GM21367 (cell line): ENCODE data around the gene MAT2B.
"Not testable (repeated sequence)": the region's sequence is repeated elsewhere in the genome, so short reads cannot be mapped to it uniquely, and the experiment has no call there.

Experiments
- ATAC-seq: cut with Tn5 transposase; IDR thresholded peaks from one replicate; pipeline ENCODE4 v1.9.1; 2021; ENCODE audit not compliant: unreplicated experiment

The MAT2B gene

DNA sequence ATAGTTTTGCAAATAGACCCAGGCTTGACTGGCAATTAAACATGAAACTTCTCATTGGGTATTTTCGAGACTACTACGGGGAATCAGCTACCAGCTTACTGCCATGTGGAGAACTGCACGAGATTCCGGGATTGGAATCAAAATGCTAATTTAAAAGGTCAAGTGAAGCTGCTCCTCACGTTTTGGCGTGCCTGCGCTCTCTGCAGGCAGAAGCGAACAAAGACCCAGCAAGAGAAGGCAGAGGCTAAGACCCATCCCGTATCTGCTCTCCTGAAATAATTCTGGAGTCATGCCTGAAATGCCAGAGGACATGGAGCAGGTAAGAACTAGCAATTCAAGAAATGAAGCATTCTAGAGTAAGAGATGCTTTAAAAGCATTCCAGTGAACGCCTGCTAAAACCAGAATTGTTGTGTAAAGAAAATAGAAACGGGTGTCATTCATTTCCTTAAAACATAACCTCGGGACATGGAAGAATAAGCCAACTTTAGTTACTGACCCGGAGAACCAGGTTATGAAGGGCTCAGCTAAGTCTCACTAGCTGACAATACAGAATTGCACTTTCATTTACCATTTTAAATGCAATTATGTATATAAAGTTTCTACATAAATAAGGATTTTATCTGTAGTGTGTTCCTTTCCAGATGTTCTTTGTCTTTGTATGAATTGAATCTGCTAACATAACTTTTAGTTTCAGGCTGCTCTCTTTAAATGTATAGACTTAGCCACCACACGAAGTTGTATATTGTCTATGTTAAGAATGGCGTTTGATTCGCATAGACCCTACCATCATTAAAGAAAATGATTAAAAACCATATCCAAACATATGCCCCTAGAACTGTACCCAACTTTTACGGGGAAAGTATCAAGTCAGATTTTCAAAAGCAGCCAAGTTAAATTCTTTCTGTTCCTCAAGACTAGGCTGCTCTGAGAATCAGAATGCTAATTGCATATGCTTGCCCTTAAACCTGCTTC, 2.0 kb upstream of the MAT2B start:
- ATAC-seq: no peak

DNA sequence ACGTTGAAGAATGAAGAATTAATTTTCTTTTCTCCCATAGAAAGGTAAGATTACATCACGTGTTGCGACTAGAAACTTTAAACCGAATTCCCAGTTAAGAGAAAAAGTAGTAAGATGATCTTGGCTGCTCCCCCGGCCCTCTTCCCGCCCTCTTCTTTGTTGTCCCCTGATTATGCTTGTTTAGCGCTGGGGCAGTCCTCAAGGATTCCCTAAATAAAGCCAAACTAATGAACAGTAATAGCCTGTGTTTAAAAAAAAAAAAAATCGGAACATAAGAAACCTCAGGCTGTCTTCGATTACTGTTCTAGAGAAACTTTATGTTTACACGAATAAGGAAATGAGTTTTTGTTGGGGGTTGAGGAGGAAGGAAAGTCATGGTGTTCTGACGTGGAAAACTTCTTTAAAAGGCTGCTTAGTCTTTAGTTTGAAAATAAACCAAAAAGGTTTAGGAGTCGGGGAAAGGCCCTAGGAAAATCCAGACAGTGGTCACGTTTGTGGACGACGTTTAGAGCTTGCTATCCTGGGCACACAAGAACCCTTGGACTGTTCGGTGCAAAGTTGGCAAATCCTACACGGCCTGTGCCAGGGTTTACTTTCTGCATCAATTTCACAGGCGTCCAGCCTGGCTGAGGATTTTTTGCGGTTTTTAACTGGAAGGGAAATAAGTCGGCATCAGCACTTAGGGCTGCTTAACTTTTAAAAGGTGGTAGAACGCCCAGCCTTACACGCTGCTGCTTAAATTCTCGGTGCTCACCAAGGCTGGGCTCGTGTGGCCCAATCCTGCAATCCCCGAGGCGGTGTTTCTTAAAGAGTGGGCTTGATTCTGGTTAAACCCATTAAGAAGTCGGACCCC, 1.1 kb upstream of the MAT2B start:
- no peak for ATAC-seq

DNA sequence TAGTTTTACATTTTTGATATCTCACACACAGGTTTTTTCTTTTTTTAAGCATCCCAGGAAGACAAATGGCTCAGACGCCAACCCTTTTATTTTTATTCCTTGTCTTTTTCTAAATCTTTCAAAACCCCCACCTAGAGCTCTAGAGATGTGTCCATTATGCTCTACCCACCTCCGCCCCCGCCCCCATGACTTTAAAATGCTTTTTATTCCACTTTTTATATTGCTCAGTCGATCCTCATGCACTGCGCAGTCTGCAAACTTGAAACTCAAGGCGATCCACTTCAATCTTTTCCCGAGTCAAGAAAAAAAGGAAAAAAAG, 411 bp upstream of the MAT2B start:
- ATAC-seq: no peak

DNA sequence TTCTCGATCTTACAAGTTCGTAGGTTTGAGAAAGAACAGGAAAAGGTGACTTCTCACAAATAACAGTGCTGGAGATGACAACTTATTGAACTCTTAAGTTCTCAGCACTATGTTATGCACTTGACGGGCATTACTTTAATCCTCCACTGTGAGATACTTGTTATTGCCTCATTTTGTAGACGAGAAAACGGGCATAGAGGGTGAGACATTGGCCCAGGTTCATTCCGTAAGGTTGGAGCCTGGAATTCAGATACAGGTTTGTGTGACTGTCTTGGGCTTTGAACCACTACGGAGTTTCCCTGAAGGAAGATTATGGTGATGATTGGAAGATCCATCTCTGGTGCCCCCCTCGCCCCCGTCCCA, 657 bp downstream of the MAT2B start:
- ATAC-seq: peak; percentile 10

DNA sequence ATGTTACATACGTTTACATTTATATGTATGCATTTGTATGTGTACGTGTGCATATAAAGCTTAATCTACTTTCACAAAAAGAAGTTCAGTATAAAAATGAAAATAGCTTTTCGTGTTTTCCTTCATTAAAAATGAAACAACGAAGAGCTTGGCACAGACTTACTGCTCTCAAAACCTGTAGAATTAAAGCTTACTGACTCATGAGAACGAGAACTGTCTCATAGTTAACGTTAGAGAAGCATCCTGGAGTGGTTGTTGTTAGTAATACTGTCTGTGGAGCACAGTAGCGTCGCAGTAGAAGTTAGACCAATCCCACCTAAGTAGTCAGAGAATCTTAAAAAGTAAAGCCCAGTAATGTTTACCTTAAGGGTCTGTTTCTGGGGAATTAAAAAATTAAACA, 1.3 kb downstream of the MAT2B start:
- no peak for ATAC-seq

DNA sequence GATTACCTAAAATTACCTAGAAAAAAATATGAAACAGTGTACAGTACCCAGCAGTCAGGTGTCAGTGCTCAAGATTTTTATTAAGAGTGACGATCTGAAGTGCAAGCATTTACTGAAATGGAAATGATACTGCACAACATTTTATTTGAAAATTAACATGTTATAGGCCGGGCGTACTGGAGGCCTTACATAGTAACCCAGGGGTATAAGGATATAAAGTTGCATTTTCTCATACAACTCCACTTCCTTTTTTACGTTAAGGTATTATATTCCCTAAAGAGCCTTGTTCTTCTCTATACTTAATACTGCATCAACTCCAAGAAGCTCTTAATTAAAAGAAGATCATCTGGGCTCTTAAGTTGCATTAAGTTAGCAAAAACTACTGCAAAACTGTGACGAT, 3.3 kb downstream of the MAT2B start:
- no peak for ATAC-seq

DNA sequence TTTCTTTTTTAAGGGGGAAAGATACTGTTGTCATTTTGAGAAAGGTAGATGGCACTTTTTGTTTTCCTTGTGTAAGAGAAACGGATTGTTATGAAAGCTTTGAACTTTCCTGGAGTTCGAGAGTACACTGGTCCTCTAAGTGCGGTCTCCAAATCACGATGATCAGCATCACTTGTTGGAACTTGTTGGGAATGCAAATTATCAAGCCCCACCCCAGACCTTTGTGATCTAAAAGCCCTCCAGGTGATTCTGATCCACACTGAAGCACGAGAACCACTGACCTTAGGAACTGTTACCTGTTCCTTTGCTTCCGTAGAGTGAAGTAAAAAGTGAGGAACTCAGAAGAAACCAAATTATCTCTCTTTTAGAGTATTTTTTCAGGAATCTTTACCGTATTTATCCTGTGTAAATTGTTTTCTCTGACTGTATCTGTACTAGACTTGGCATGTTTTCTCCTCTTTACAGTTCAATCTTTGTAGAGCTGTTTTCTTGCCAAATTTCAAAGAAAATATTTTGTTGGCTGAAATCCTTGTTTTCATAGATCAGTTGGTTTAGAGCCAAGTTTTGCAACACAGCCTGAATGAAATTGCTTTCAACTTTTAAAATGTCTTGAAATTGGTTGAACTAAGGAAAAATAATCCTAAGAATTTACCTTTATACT, 4.0 kb downstream of the MAT2B start:
- no peak for ATAC-seq

DNA sequence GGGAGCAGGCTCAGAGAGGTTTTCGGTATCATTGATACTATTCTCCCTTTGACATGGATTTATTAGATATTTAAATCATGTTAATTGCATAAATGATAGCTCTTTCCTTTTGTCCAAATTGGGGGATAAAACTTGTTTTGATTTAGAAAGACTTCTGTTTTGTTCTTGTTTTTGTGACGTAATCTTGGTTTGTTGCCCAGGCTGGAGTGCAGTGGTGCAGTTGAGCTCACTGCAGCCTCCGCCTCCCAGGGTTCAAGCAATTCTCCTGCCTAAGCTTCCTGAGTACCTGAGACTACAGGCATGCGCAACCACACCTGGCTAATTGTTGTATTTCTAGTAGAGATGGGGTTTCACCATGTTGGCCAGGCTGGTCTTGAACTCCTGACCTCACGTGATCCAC, 7.1 kb downstream of the MAT2B start:
- ATAC-seq: no peak

DNA sequence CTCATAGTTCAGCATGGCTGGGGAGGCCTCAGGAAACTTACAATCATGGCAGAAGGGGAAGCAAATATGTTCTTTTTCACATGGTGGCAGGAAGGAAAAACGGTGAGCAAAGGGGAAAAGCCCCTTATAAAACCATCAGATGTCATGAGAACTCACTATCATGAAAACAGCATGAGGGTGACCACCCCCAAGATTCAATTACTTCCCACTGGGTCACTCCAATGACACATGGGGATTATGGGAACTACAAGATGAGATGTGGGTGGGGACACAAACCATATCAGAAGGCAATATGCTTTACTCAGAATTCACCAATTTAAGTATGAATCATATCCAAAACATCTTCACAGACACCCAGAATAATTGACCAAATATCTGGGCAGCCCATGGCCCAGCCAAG, 19.7 kb downstream of the MAT2B start:
- no peak for ATAC-seq

DNA sequence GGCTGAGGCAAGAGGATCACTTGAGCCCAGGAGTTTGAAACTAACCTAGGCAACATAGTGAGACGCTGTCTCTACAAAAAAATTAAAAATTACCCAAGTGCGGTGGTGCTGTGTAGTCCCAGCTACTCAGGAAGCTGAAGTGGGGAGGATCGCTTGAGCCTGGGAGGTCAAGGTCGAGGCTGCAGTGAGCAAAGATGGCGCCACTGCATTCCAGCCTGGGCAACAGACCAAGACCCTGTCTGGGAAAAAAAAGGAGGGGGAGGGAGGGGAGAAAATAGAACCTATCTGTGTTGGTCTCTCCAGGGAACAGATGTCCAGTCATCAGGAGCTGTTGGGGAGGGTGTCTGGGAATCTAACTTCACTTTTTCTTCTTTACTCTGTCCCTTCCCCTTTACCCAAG, 24.3 kb downstream of the MAT2B start:
- no peak for ATAC-seq

DNA sequence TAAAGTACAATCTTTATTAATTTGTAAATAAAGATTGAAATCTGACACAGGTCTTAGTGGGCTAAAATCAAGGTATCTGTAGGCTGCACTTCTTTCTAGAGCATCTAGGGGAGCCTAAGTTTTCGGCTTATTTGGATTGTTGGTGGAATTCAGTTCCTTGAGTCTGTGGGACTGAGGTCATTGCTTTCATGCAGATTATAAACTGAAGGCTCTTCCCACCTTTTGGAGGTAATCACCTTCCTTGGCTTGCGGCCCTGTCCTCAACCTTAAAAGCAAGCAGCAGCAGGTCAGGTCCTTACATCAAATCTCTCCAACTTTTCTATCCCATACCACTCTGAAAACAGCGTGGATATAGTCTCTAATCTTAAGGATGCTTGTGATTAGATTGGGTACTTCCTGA, 25.9 kb downstream of the MAT2B start:
- ATAC-seq: no peak

DNA sequence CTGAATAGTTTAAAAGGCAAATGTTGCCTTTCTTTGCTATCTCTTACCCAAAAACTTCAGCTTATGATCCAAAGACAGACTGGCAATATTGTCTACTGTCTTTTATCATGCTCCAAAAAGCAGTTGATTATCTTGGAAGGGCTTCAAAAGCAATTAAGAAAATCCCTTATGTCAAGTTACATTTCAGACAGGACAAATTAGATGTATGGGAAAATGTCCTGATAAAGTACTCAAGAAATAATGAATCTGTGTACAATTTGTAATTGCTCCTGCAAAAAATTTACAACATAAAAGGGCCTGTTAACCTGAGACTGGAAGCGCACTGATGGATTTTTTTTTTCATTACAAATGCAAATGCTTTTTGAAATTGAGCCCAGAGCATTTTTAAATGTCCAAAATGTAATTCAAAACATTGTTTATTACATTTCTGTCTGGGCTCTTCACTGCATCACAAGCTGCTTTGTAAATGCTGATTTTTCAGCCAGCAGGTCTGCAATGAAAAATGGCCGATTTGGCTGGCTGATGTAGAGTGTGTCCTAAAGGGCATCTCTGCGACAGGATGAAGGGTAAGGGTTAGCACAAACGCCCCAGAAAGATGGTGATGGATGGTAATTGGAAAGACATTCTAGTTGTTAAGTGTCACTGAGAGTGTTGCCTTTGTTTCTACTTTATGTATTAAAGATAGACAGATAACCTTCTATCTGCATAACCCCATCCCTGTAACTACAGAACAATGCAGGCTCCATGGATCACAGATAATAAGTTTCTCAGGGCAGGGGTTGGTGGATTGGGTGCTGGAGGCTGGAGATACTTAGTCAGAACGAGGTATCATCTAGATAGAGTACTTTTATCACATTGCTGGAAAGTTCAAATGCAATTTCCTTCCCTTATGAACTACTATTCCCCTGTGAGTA, 27.0 kb downstream of the MAT2B start:
- no peak for ATAC-seq

DNA sequence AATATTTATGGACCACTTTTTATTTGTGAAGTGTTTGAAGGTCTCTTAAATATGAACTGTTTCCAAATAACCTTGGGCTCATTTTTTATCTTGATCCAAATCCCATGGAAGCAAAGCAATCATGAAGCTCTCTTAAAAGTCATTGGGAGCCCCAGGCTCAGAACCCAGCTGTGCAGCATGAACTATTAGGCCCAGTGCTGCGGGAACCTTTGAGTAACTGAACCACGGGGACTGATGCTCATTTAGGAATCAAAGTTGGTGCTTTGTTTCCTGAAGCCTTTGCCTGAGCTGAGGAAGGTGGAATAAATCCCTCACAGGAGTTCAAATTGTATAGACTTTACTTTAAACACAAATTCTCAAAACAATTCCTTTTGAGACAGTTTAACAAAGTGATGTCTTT, 27.8 kb downstream of the MAT2B start:
- no peak for ATAC-seq

DNA sequence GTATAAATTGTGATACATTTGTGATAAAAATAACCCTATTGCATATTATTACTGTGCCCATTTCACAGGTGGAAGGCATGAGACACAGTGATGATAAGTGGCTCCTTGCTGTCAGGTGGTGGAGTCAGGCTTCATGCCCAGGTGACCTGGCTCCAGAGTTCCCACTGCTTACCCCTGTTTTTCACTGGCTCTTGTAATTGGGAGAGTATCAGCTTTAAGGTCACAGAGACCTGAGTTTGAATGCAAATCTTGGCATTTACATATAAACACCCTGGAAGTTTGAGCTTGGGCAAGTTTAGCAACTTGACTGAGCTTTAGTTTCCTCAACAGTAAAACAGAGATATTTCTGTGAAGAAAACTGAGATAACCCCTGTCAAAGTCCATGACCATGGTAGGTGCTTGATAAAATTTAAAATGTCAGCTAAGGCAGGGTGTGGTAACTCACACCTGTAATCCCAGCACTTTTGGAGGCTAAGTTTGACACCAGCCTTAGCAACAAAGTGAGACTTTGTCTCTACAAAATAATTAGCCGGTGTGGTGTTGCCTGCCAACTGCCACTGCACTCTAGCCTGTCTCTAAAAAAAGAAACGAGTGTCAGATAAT, 29.2 kb downstream of the MAT2B start:
- no peak for ATAC-seq

DNA sequence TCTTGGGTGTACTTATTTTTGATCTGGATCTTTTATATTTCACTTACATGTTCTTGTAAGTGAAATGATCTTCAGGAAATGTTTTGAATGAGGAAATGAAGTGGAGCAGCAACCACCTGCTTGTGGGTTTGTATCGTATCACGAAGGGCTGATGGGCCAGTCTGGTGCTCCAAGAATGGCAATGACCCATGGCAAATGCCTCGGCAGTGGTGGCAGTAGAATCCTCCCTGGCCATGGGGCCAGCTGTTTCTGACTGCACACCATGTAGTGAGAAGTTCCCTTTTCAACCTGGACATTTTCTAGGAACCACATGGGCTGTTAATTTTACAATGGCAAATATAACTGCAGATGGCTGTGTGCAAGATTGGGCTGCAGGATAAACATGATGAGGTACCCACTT, 29.9 kb downstream of the MAT2B start:
- ATAC-seq: no peak

DNA sequence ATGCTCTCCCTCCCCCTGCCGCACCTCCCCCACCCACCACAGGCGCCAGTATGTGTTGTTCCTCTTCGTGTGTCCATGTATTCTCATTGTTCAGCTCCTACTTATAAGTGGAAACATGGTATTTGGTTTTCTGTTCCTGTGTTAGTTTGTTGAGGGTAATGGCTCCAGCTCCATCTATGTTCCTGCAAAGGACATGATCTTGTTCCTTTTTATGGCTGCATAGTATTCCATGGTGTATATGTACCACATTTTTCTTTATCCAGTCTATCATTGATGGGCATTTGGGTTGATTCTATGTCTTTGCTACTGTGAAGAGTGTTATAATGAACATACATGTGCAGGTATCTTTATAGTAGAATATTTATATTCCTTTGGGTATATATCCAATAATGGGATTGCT, 31.0 kb downstream of the MAT2B start:
- not testable (repeated sequence) for ATAC-seq

DNA sequence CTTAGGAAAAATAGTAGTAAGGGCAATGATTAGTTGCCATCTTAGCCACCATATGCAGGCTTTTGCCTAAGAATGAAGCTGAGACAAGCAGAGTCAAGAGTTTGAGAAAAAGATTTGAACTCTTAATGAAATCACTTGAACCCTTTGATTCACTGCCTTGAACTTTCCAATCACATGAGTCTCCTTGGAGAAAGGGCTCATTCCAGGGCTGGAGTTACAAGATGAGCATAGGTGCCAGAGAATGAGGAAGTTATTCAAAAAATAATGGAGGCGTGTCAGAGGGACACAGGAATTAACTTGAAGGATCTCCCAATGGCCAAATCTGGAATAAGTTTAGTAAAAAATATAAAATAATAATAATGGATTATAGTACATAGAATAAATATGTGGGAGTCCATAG, 35.3 kb downstream of the MAT2B start:
- no peak for ATAC-seq

DNA sequence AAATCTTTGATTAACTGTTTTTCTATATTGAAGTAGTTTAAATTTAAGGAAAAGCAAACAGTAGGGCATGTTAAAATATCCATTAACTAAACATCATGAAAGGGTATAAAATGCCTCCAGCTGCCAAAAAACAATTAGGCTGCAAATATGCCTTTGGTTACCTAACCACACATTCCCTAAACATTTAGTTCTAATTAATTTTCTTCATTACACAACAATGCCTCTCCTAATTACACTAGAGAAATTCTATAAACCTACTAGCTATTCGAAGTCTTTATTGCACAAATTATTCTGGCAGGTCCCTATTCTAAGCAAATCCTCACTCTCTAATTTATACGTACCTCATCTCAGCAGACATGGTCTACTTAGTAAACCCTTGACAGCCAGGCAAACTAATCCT, 37.4 kb downstream of the MAT2B start:
- ATAC-seq: no peak

DNA sequence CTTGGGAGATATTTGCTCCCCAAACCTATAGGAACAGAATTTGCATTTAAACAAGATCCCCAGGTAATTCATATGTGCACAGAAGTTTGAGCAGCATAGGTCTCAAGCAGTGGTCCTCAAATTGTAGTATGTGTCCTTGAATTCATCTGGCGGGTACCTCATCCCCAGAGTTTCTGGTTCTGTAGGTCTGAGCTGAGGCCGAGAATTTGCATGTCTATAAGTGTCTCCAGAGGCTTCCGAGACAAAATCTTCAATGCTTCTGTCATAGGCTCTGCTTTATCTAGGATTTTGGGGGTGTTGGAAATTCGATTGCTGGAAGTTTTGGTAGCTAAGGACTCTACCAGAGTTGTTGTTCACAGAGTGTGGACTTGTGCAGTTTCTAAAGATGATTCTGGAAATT, 38.6 kb downstream of the MAT2B start:
- no peak for ATAC-seq

DNA sequence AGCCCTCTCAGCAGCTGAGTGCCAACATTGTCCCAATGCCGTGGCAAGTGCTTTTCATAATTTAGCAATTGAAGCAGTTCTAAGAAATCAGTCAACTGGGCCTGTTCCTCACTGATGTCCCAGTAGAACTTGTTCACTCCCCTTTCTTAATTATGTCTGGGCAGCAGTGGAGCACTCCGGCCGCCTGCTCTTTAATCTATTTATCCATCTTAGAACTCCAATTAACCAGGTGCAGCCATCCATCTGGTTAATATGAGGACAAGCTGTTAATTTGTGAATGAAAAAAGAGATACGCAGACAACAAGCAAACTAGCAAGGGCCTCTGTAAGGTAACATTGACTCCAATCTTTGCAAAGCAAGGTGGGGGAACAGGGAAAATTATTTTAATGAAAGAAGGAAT, 39.4 kb downstream of the MAT2B start:
- no peak for ATAC-seq
